Activated CD8-positive, alpha-beta T cell treated with anti-CD3 and anti-CD28 coated beads, Interleukin-2, amount 10 ng/mL, durations not matched to agents 7 days and 5 days (primary cell): ENCODE results near the gene TSPAN2. TPM values are rescaled to one million over a fixed set of nuclear protein-coding genes. Genes with fewer than 3 reads are reported as not detected.

Experiments used
- ATAC-seq: fragments of 150-1000 bp; cut with Tn5 transposase; one replicate; pipeline ENCODE4 v1.10.0; 2021; ENCODE audit warnings: moderate library complexity
- CTCF ChIA-PET: fragments of 350-600 bp; sonication (Branson Sonifier 250); formaldehyde crosslinking; loops from one replicate; lab custom pipeline; 2021; ENCODE audit warnings: antibody characterized with exemption; lab: Charles Lee
- POLR2A ChIA-PET: fragments of 350-600 bp; sonication (Branson Sonifier 250); formaldehyde crosslinking; loops from one replicate; lab custom pipeline; 2021; ENCODE audit warnings: antibody characterized with exemption; lab: Charles Lee
- DNase-seq: peaks from one replicate; pipeline ENCODE4 v3.0.0-alpha.2; 2020
- H3K27ac Mint-ChIP-seq: one replicate; pipeline ENCODE4 v1.8.0; 2021; ENCODE audit warnings: mild to moderate bottlenecking, mixed read lengths
- H3K27me3 Mint-ChIP-seq: one replicate; pipeline ENCODE4 v1.8.0; 2021; ENCODE audit warnings: low read depth, mixed read lengths
- H3K36me3 Mint-ChIP-seq: one replicate; pipeline ENCODE4 v1.8.0; 2021; ENCODE audit warnings: low read depth, mixed read lengths
- H3K4me1 Mint-ChIP-seq: one replicate; pipeline ENCODE4 v1.8.0; 2021; ENCODE audit warnings: low read depth, mixed read lengths
- H3K4me3 Mint-ChIP-seq: one replicate; pipeline ENCODE4 v1.8.0; 2021; ENCODE audit warnings: mild to moderate bottlenecking, mixed read lengths
- H3K9me3 Mint-ChIP-seq: one replicate; pipeline ENCODE4 v1.8.0; 2022; ENCODE audit warnings: mixed read lengths; ENCODE audit not compliant: insufficient read depth
- total RNA-seq, 2 experiments: library from RNA; stranded (reverse); gene quantifications; one replicate each; pipeline ENCODE4 v1.2.3, GENCODE V29; 2021

TSPAN2 gene
- total RNA-seq, 2 experiments from 2014 or later = 0.31 to 0.84 TPM

GRCh38 chr1:115059316-115059715 is 30.0 kb downstream of the TSPAN2 start:
- H3K27me3 Mint-ChIP-seq = peaks cover 6% of the 10 kb centered on the region
- no peak for DNase-seq
- CTCF ChIA-PET = interaction anchor here (0.6 kb wide), 1 partner anchor 279 kb away, joined by 3 read pairs; the partner anchor contains the start of gene SIKE1
- H3K4me3 Mint-ChIP-seq = no peak overlapping the region
- H3K36me3 Mint-ChIP-seq = peaks cover 4% of the 10 kb centered on the region
- no peak overlapping the region for H3K27ac Mint-ChIP-seq
- H3K4me1 Mint-ChIP-seq = peaks cover 30% of the 10 kb centered on the region
- ATAC-seq = no peak
- H3K9me3 Mint-ChIP-seq = no peaks in the 10 kb centered on the region
- POLR2A ChIA-PET = interaction anchor here (0.6 kb wide), 1 partner anchor 134 kb away, joined by 4 read pairs; no protein-coding TSS in a partner anchor

GRCh38 chr1:115057661-115058254 is 31.5 kb downstream of the TSPAN2 start:
- Mint-ChIP-seq H3K4me1 (peaks cover 14% of the 10 kb centered on the region), H3K27ac (no peak overlapping the region), H3K4me3 (no peak overlapping the region), H3K36me3 (no peaks in the 10 kb centered on the region), H3K9me3 (no peaks in the 10 kb centered on the region), H3K27me3 (peaks cover 9% of the 10 kb centered on the region)
- ATAC-seq (no peak), DNase-seq (no peak)
- POLR2A ChIA-PET = interaction anchor here (1.0 kb wide), 1 partner anchor 42 kb away, joined by 4 read pairs; no protein-coding TSS in a partner anchor
- CTCF ChIA-PET = interaction anchor here (0.8 to 2.3 kb wide), 4 partner anchors 8 to 56 kb away, joined by 3 to 14 read pairs (median 6); no protein-coding TSS in a partner anchor

- Mint-ChIP-seq H3K9me3 (no peaks in the 10 kb centered on the region), H3K4me1 (peaks cover 2% of the 10 kb centered on the region), H3K36me3 (no peaks in the 10 kb centered on the region), H3K4me3 (no peak overlapping the region), H3K27ac (no peak overlapping the region), H3K27me3 (peaks cover 9% of the 10 kb centered on the region)
- no peak for DNase-seq
- no peak for ATAC-seq
- CTCF ChIA-PET = interaction anchor here (0.5 to 2.3 kb wide), 4 partner anchors 43 to 111 kb away, joined by 3 to 14 read pairs (median 5); no protein-coding TSS in a partner anchor
- POLR2A ChIA-PET = no interaction called here
These were observed 32.9 kb downstream of the TSPAN2 start for GRCh38 chr1:115056395-115056798.

GRCh38 chr1:115052454-115053083 is 36.7 kb downstream of the TSPAN2 start:
- no peak overlapping the region for H3K27ac Mint-ChIP-seq
- CTCF ChIA-PET = interaction anchor here (0.7 to 4.5 kb wide), 36 partner anchors 9 to 706 kb away, joined by 3 to 38 read pairs (median 5); partner anchors contain the start of gene TSHB

GRCh38 chr1:115051850-115052249 is 37.5 kb downstream of the TSPAN2 start:
- no peaks in the 10 kb centered on the region for H3K9me3 Mint-ChIP-seq
- ATAC-seq (no peak), DNase-seq (no peak)
- CTCF ChIA-PET = interaction anchor here (0.9 to 4.5 kb wide), 11 partner anchors 11 to 273 kb away, joined by 3 to 38 read pairs (median 10); no protein-coding TSS in a partner anchor
- POLR2A ChIA-PET = no interaction called here
- H3K27ac Mint-ChIP-seq = no peak overlapping the region
- peaks cover 7% of the 10 kb centered on the region for H3K27me3 Mint-ChIP-seq
- no peaks in the 10 kb centered on the region for H3K36me3 Mint-ChIP-seq
- no peak overlapping the region for H3K4me3 Mint-ChIP-seq
- peaks cover 5% of the 10 kb centered on the region for H3K4me1 Mint-ChIP-seq

More at GRCh38 chr1:115052454-115053083, 36.7 kb downstream of the TSPAN2 start:
- DNase-seq (peak; percentile 66), ATAC-seq (peak; percentile 84)
- peaks cover 5% of the 10 kb centered on the region for H3K4me1 Mint-ChIP-seq
- no peak overlapping the region for H3K4me3 Mint-ChIP-seq
- H3K36me3 Mint-ChIP-seq = no peaks in the 10 kb centered on the region
- H3K27me3 Mint-ChIP-seq = peaks cover 7% of the 10 kb centered on the region
- POLR2A ChIA-PET = interaction anchor here (1.2 kb wide), 1 partner anchor 46 kb away, joined by 3 read pairs; no protein-coding TSS in a partner anchor
- H3K9me3 Mint-ChIP-seq = no peaks in the 10 kb centered on the region

- DNase-seq (no peak), ATAC-seq (no peak)
- POLR2A ChIA-PET = no interaction called here
- Mint-ChIP-seq H3K9me3 (no peaks in the 10 kb centered on the region), H3K4me3 (no peak overlapping the region), H3K4me1 (peaks cover 5% of the 10 kb centered on the region), H3K36me3 (no peaks in the 10 kb centered on the region), H3K27ac (no peak overlapping the region), H3K27me3 (no peaks in the 10 kb centered on the region)
- CTCF ChIA-PET = no interaction called here
These were observed 42.6 kb downstream of the TSPAN2 start for GRCh38 chr1:115046751-115047150.

GRCh38 chr1:115041654-115042053 is 47.6 kb downstream of the TSPAN2 start:
- no peaks in the 10 kb centered on the region for H3K9me3 Mint-ChIP-seq
- ATAC-seq (no peak), DNase-seq (no peak)
- H3K4me3 Mint-ChIP-seq = no peak overlapping the region
- no peaks in the 10 kb centered on the region for H3K4me1 Mint-ChIP-seq
- no peak overlapping the region for H3K27ac Mint-ChIP-seq
- H3K27me3 Mint-ChIP-seq = no peaks in the 10 kb centered on the region
- ChIA-PET POLR2A (no interaction called here), CTCF (interaction anchor here (2.3 kb wide), 1 partner anchor 11 kb away, joined by 13 read pairs; no protein-coding TSS in a partner anchor)
- H3K36me3 Mint-ChIP-seq = no peaks in the 10 kb centered on the region

GRCh38 chr1:115040501-115040900 is 48.8 kb downstream of the TSPAN2 start:
- ChIA-PET POLR2A (interaction anchor here (0.6 kb wide), 1 partner anchor 28 kb away, joined by 5 read pairs; no protein-coding TSS in a partner anchor), CTCF (interaction anchor here (2.7 kb wide), 1 partner anchor 12 kb away, joined by 16 read pairs; no protein-coding TSS in a partner anchor)
- ATAC-seq = no peak
- Mint-ChIP-seq H3K27ac (no peak overlapping the region), H3K36me3 (no peaks in the 10 kb centered on the region), H3K9me3 (no peaks in the 10 kb centered on the region), H3K27me3 (no peaks in the 10 kb centered on the region), H3K4me3 (no peak overlapping the region), H3K4me1 (no peaks in the 10 kb centered on the region)
- no peak for DNase-seq

- H3K4me1 Mint-ChIP-seq = no peaks in the 10 kb centered on the region
- CTCF ChIA-PET = interaction anchor here (0.7 to 1.1 kb wide), 2 partner anchors 16 to 21 kb away, joined by 3 to 4 read pairs; no protein-coding TSS in a partner anchor
- no peak overlapping the region for H3K4me3 Mint-ChIP-seq
- no peaks in the 10 kb centered on the region for H3K9me3 Mint-ChIP-seq
- DNase-seq (no peak), ATAC-seq (no peak)
- POLR2A ChIA-PET = no interaction called here
- H3K27ac Mint-ChIP-seq = no peak overlapping the region
- H3K27me3 Mint-ChIP-seq = peaks cover 4% of the 10 kb centered on the region
- no peaks in the 10 kb centered on the region for H3K36me3 Mint-ChIP-seq
These were observed 52.3 kb downstream of the TSPAN2 start for GRCh38 chr1:115036814-115037507.

- no peaks in the 10 kb centered on the region for H3K36me3 Mint-ChIP-seq
- CTCF ChIA-PET = interaction anchor here (1.5 kb wide), 1 partner anchor 78 kb away, joined by 4 read pairs; no protein-coding TSS in a partner anchor
- H3K4me3 Mint-ChIP-seq = no peak overlapping the region
- H3K27ac Mint-ChIP-seq = no peak overlapping the region
- POLR2A ChIA-PET = no interaction called here
- H3K9me3 Mint-ChIP-seq = no peaks in the 10 kb centered on the region
- ATAC-seq = no peak
- H3K27me3 Mint-ChIP-seq = peaks cover 4% of the 10 kb centered on the region
- H3K4me1 Mint-ChIP-seq = no peaks in the 10 kb centered on the region
- no peak for DNase-seq
These were observed 53.7 kb downstream of the TSPAN2 start for GRCh38 chr1:115035652-115036051.

- H3K27me3 Mint-ChIP-seq = peaks cover 4% of the 10 kb centered on the region
- no peaks in the 10 kb centered on the region for H3K36me3 Mint-ChIP-seq
- CTCF ChIA-PET = interaction anchor here (2.2 kb wide), 1 partner anchor 21 kb away, joined by 10 read pairs; no protein-coding TSS in a partner anchor
- H3K27ac Mint-ChIP-seq = no peak overlapping the region
- POLR2A ChIA-PET = no interaction called here
- no peak for DNase-seq
- H3K9me3 Mint-ChIP-seq = no peaks in the 10 kb centered on the region
- ATAC-seq = no peak
- no peak overlapping the region for H3K4me3 Mint-ChIP-seq
- H3K4me1 Mint-ChIP-seq = no peaks in the 10 kb centered on the region
These were observed 57.7 kb downstream of the TSPAN2 start for GRCh38 chr1:115031595-115031994.
